Naive thymus-derived CD8-positive, alpha-beta T cell (primary cell): Measurements from ENCODE around the gene CHD5. TPM values are rescaled to one million over a fixed set of nuclear protein-coding genes. Genes with fewer than 3 reads are reported as not detected.
"Not testable (repeated sequence)": the region's sequence is repeated elsewhere in the genome, so short reads cannot be mapped to it uniquely, and the experiment has no call there.

ENCODE experiments used
- ATAC-seq, 2 donors: fragments of 150-1000 bp; cut with Tn5 transposase in 1 of 2; sonication (Bioruptor Pico), chemical (Tn5 transposase) in 1 of 2; 1 replicate in 1 of 2; 2 replicates in 1 of 2; pipeline ENCODE4 v1.10.0; 2021; ENCODE audit warnings: mild to moderate bottlenecking in 2 of 2, moderate library complexity in 2 of 2
- POLR2A ChIA-PET: fragments of 350-600 bp; sonication (Branson Sonifier 250); formaldehyde crosslinking; loops from one replicate; lab custom pipeline; 2021; ENCODE audit warnings: antibody characterized with exemption; lab: Charles Lee
- DNase-seq, 10 donors: peaks; one replicate each; pipeline versions ENCODE4 v3.0.0 to v3.0.0-alpha.2; 2020 to 2022
- H3K27ac Mint-ChIP-seq, 10 donors: one replicate each; pipeline ENCODE4 v1.8.0; 2020 to 2022; ENCODE audit warnings: mild to moderate bottlenecking in 10 of 10, mixed read lengths in 10 of 10, moderate library complexity in 4 of 10, inconsistent platforms in 1 of 10
- H3K27me3 Mint-ChIP-seq, 5 donors: one replicate each; pipeline ENCODE4 v1.8.0; 2021 to 2022; ENCODE audit warnings: mixed read lengths in 5 of 5
- H3K36me3 Mint-ChIP-seq, 3 donors: one replicate each; pipeline ENCODE4 v1.8.0; 2020 to 2022; ENCODE audit warnings: mixed read lengths in 3 of 3, mild to moderate bottlenecking in 2 of 3, inconsistent platforms in 1 of 3
- H3K4me1 Mint-ChIP-seq, 4 donors: one replicate each; pipeline ENCODE4 v1.8.0; 2021 to 2022; ENCODE audit warnings: mixed read lengths in 4 of 4
- H3K4me3 Mint-ChIP-seq, 10 donors: one replicate each; pipeline ENCODE4 v1.8.0; 2020 to 2022; ENCODE audit warnings: mild to moderate bottlenecking in 10 of 10, mixed read lengths in 10 of 10, moderate library complexity in 6 of 10, inconsistent platforms in 1 of 10
- H3K9me3 Mint-ChIP-seq, 9 donors: one replicate each; pipeline ENCODE4 v1.8.0; 2020 to 2022; ENCODE audit warnings: mixed read lengths in 9 of 9, mild to moderate bottlenecking in 3 of 9, inconsistent platforms in 1 of 9, moderate library complexity in 1 of 9
- polyA plus RNA-seq, 3 donors: library from polyadenylated mRNA; unstranded; fragments of 300-500 nt; fragmentation: Illumina TruSeq; gene quantifications; one replicate each; pipeline ENCODE4 v1.2.3, GENCODE V29; 2021
- total RNA-seq, 8 experiments: library from RNA in 2 of 8; stranded (reverse) in 2 of 8; gene quantifications; one replicate each; pipeline ENCODE4 v1.2.3 and lab custom pipeline; 2021 to 2026

CHD5 gene
- total and polyA plus RNA-seq, 5 experiments from 2014 or later, result 0.06 to 0.14 (median 0.10) TPM; not detected in 2

- H3K4me3 Mint-ChIP-seq, H3K4me1 Mint-ChIP-seq, H3K27me3 Mint-ChIP-seq, H3K9me3 Mint-ChIP-seq, ATAC-seq, POLR2A ChIA-PET, DNase-seq: not testable (repeated sequence)
- H3K27ac Mint-ChIP-seq, result peak overlapping the region in 2 of 10 donors; percentile 28 to 66
- peaks cover 0 to 75% (median 3%) of the 10 kb centered on the region in 3 donors for H3K36me3 Mint-ChIP-seq
Measured at GRCh38 chr1:6077061-6077460, 103.1 kb downstream of the CHD5 start.

GRCh38 chr1:6075748-6076147 is 104.4 kb downstream of the CHD5 start:
- Mint-ChIP-seq H3K4me3 (no peak overlapping the region), H3K9me3 (no peaks in the 10 kb centered on the region), H3K27me3 (no peaks in the 10 kb centered on the region), H3K36me3 (peaks cover 0 to 65% (median 0%) of the 10 kb centered on the region in 3 donors), H3K27ac (peak overlapping the region in 1 of 10 donors; percentile 48), H3K4me1 (peaks cover 0 to 9% (median 6%) of the 10 kb centered on the region in 4 donors)
- ATAC-seq, result no peak
- POLR2A ChIA-PET, result no interaction called here
- no peak for DNase-seq

- POLR2A ChIA-PET, result interaction anchor here (0.6 kb wide), 1 partner anchor 130 kb away, joined by 4 read pairs; no protein-coding TSS in a partner anchor
- DNase-seq (no peak), ATAC-seq (no peak)
- peaks cover 4 to 9% (median 8%) of the 10 kb centered on the region in 4 donors for H3K4me1 Mint-ChIP-seq
- H3K27me3 Mint-ChIP-seq, result no peaks in the 10 kb centered on the region
- peaks cover 0 to 55% (median 0%) of the 10 kb centered on the region in 3 donors for H3K36me3 Mint-ChIP-seq
- H3K9me3 Mint-ChIP-seq, result no peaks in the 10 kb centered on the region
- no peak overlapping the region for H3K27ac Mint-ChIP-seq
- no peak overlapping the region for H3K4me3 Mint-ChIP-seq
Measured at GRCh38 chr1:6074192-6074901, 105.8 kb downstream of the CHD5 start.

GRCh38 chr1:6073480-6074053 is 106.6 kb downstream of the CHD5 start:
- Mint-ChIP-seq H3K4me1 (peaks cover 5 to 11% (median 7%) of the 10 kb centered on the region in 4 donors), H3K9me3 (no peaks in the 10 kb centered on the region), H3K36me3 (peaks cover 0 to 52% (median 0%) of the 10 kb centered on the region in 3 donors), H3K27me3 (no peaks in the 10 kb centered on the region), H3K4me3 (no peak overlapping the region), H3K27ac (no peak overlapping the region)
- POLR2A ChIA-PET, result no interaction called here
- DNase-seq (no peak), ATAC-seq (no peak)

- Mint-ChIP-seq H3K4me3 (no peak overlapping the region), H3K36me3 (peaks cover 0 to 47% (median 0%) of the 10 kb centered on the region in 3 donors), H3K4me1 (peaks cover 5 to 8% (median 6%) of the 10 kb centered on the region in 4 donors), H3K9me3 (no peaks in the 10 kb centered on the region), H3K27me3 (no peaks in the 10 kb centered on the region), H3K27ac (no peak overlapping the region)
- ATAC-seq, result no peak
- DNase-seq, result no peak
- POLR2A ChIA-PET, result no interaction called here
Measured at GRCh38 chr1:6072774-6073479, 107.2 kb downstream of the CHD5 start.

- Mint-ChIP-seq H3K27ac (no peak overlapping the region), H3K36me3 (peaks cover 0 to 44% (median 0%) of the 10 kb centered on the region in 3 donors), H3K9me3 (no peaks in the 10 kb centered on the region), H3K4me3 (no peak overlapping the region), H3K4me1 (peaks cover 6 to 17% (median 12%) of the 10 kb centered on the region in 4 donors), H3K27me3 (no peaks in the 10 kb centered on the region)
- no peak for DNase-seq
- ATAC-seq, result no peak
- POLR2A ChIA-PET, result no interaction called here
Measured at GRCh38 chr1:6071219-6071618, 108.9 kb downstream of the CHD5 start.

GRCh38 chr1:6070450-6070974 is 109.6 kb downstream of the CHD5 start:
- H3K27ac Mint-ChIP-seq, result peak overlapping the region in 2 of 10 donors; percentile 11 to 50
- peaks cover 0 to 37% (median 0%) of the 10 kb centered on the region in 3 donors for H3K36me3 Mint-ChIP-seq
- H3K4me1 Mint-ChIP-seq, result peaks cover 6 to 17% (median 12%) of the 10 kb centered on the region in 4 donors

GRCh38 chr1:6069573-6069972 is 110.5 kb downstream of the CHD5 start:
- no peak for DNase-seq
- H3K27me3 Mint-ChIP-seq, result no peaks in the 10 kb centered on the region
- peak overlapping the region in 3 of 10 donors; percentile 43 to 67 (median 52) for H3K27ac Mint-ChIP-seq
- POLR2A ChIA-PET, result no interaction called here
- H3K4me3 Mint-ChIP-seq, result no peak overlapping the region
- no peaks in the 10 kb centered on the region for H3K9me3 Mint-ChIP-seq
- peaks cover 3 to 19% (median 12%) of the 10 kb centered on the region in 4 donors for H3K4me1 Mint-ChIP-seq
- ATAC-seq, result no peak
- peaks cover 0 to 32% (median 0%) of the 10 kb centered on the region in 3 donors for H3K36me3 Mint-ChIP-seq

More at GRCh38 chr1:6070450-6070974, 109.6 kb downstream of the CHD5 start:
- Mint-ChIP-seq H3K27me3 (no peaks in the 10 kb centered on the region), H3K4me3 (no peak overlapping the region), H3K9me3 (no peaks in the 10 kb centered on the region)
- DNase-seq, result no peak
- ATAC-seq, result no peak
- POLR2A ChIA-PET, result no interaction called here

GRCh38 chr1:6068932-6069331 is 111.2 kb downstream of the CHD5 start:
- DNase-seq (no peak), ATAC-seq (no peak)
- POLR2A ChIA-PET, result interaction anchor here (0.6 kb wide), 1 partner anchor 17 kb away, joined by 4 read pairs; no protein-coding TSS in a partner anchor
- Mint-ChIP-seq H3K4me3 (no peak overlapping the region), H3K4me1 (peaks cover 3 to 20% (median 13%) of the 10 kb centered on the region in 4 donors), H3K36me3 (peaks cover 0 to 26% (median 0%) of the 10 kb centered on the region in 3 donors), H3K9me3 (no peaks in the 10 kb centered on the region), H3K27ac (peak overlapping the region in 1 of 10 donors; percentile 43), H3K27me3 (no peaks in the 10 kb centered on the region)

GRCh38 chr1:6068073-6068472 is 112.0 kb downstream of the CHD5 start:
- Mint-ChIP-seq H3K9me3 (no peaks in the 10 kb centered on the region), H3K27ac (peak overlapping the region in 1 of 10 donors; percentile 16), H3K36me3 (peaks cover 0 to 27% (median 0%) of the 10 kb centered on the region in 3 donors), H3K27me3 (no peaks in the 10 kb centered on the region), H3K4me1 (peaks cover 7 to 24% (median 17%) of the 10 kb centered on the region in 4 donors), H3K4me3 (no peak overlapping the region)
- DNase-seq (no peak), ATAC-seq (no peak)
- POLR2A ChIA-PET, result no interaction called here

- Mint-ChIP-seq H3K4me3 (no peak overlapping the region), H3K27ac (peak overlapping the region in 4 of 10 donors; percentile 18 to 80 (median 68)), H3K36me3 (peaks cover 0 to 31% (median 0%) of the 10 kb centered on the region in 3 donors), H3K9me3 (no peaks in the 10 kb centered on the region), H3K27me3 (no peaks in the 10 kb centered on the region), H3K4me1 (peaks cover 9 to 26% (median 19%) of the 10 kb centered on the region in 4 donors)
- POLR2A ChIA-PET, result no interaction called here
- DNase-seq (no peak), ATAC-seq (no peak)
Measured at GRCh38 chr1:6066680-6067079, 113.4 kb downstream of the CHD5 start.

- no peaks in the 10 kb centered on the region for H3K9me3 Mint-ChIP-seq
- POLR2A ChIA-PET, result no interaction called here
- ATAC-seq (no peak), DNase-seq (no peak)
- H3K27me3 Mint-ChIP-seq, result no peaks in the 10 kb centered on the region
- H3K36me3 Mint-ChIP-seq, result peaks cover 0 to 36% (median 0%) of the 10 kb centered on the region in 3 donors
- H3K4me3 Mint-ChIP-seq, result no peak overlapping the region
- H3K27ac Mint-ChIP-seq, result peak overlapping the region in 2 of 10 donors; percentile 41 to 60
- peaks cover 9 to 26% (median 19%) of the 10 kb centered on the region in 4 donors for H3K4me1 Mint-ChIP-seq
Measured at GRCh38 chr1:6065093-6065858, 114.8 kb downstream of the CHD5 start.
